WERI-Rb-1 (cell line): Measurements from ENCODE around the gene ACOT13.
"Not testable (repeated sequence)": the region's sequence is repeated elsewhere in the genome, so short reads cannot be mapped to it uniquely, and the experiment has no call there.

Experiments used
- DNase-seq: peaks from one replicate; pipeline ENCODE4 v3.0.0-alpha.2; 2020
- H3K27ac ChIP-seq: fragments of 250-450 bp; sonication (Bioruptor Pico); 2 replicates; pipeline ENCODE4 v1.5.1; 2020; ENCODE audit warnings: mild to moderate bottlenecking, moderate library complexity
- H3K27me3 ChIP-seq: fragments of 250-450 bp; sonication (Bioruptor Pico); 2 replicates; pipeline ENCODE4 v1.5.1; 2021; ENCODE audit warnings: mild to moderate bottlenecking, low read depth, moderate library complexity; ENCODE audit not compliant: insufficient read depth, severe bottlenecking
- H3K36me3 ChIP-seq: fragments of 250-450 bp; sonication (Bioruptor Pico); 2 replicates; pipeline ENCODE4 v1.5.1; 2020; ENCODE audit warnings: mild to moderate bottlenecking, moderate library complexity
- H3K4me3 ChIP-seq: 2 replicates; pipeline ENCODE4 v1.5.1; 2011; ENCODE audit warnings: low read depth, mild to moderate bottlenecking, control low read depth, low read length
- H3K9me3 ChIP-seq: fragments of 250-450 bp; sonication (Bioruptor Pico); 2 replicates; pipeline ENCODE4 v1.5.1; 2021; ENCODE audit warnings: mild to moderate bottlenecking, moderate library complexity; ENCODE audit not compliant: severe bottlenecking
- CTCF ChIP-seq: IDR thresholded peaks from 2 replicates; pipeline ENCODE4 v1.5.1; 2011; ENCODE audit warnings: low read depth, mild to moderate bottlenecking, control low read depth, inconsistent platforms, low read length

Gene ACOT13

DNA sequence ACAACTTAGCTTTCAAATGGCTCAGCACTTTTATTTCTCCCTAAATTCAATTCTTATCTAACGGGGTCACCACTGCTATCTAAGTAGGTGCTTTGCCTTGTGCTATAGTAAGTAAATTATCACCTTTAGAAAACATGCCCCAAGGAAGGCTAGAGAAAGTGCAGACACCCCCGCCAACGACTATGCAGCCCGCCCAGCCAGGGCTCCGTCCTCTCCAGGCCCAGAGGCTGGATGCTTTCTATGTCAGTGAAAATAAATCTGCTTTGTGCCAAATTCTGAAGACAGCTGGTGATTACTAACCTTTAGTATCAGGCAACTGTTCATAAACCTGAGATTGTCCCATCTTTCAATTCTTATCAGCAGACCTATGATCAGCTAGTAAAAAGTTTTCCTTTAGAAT is 35.2 kb upstream of the ACOT13 start:
- Histone ChIP-seq H3K27ac (no peak overlapping the region), H3K9me3 (peaks cover 3% of the 10 kb centered on the region), H3K27me3 (no peaks in the 10 kb centered on the region), H3K36me3 (no peaks in the 10 kb centered on the region), H3K4me3 (no peak overlapping the region)
- TF ChIP-seq CTCF: no peak
- no peak for DNase-seq

DNA sequence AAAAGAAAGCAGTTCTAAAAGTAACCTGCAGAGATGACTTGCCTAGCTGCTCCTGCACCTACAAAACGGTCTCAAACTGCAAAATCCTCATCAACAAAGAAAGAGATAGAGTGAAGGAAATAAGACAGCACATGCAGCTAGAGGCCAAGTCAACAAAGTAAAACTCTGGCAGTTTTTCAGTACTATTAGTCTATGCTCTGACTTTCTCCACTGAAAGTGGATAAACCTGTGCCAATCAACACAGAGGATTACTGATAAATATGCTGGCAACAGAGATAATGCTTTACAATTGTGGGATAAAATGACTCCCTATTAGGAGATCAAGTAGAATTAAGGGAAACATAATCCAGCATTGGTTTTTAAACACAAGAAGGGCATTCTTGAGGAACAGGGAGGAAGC is 34.3 kb upstream of the ACOT13 start:
- no peak for DNase-seq

GRCh38 chr6:24636681-24637080 is 30.2 kb upstream of the ACOT13 start:
- no peak for TF ChIP-seq CTCF
- Histone ChIP-seq H3K9me3 (peaks cover 3% of the 10 kb centered on the region), H3K27ac (no peak overlapping the region), H3K27me3 (no peaks in the 10 kb centered on the region), H3K4me3 (no peak overlapping the region), H3K36me3 (no peaks in the 10 kb centered on the region)
- DNase-seq: no peak

More for the DNA sequence above, 34.3 kb upstream of the ACOT13 start:
- Histone ChIP-seq H3K4me3 (no peak overlapping the region), H3K36me3 (no peaks in the 10 kb centered on the region), H3K27ac (no peak overlapping the region), H3K27me3 (no peaks in the 10 kb centered on the region), H3K9me3 (peaks cover 3% of the 10 kb centered on the region)
- no peak for TF ChIP-seq CTCF

DNA sequence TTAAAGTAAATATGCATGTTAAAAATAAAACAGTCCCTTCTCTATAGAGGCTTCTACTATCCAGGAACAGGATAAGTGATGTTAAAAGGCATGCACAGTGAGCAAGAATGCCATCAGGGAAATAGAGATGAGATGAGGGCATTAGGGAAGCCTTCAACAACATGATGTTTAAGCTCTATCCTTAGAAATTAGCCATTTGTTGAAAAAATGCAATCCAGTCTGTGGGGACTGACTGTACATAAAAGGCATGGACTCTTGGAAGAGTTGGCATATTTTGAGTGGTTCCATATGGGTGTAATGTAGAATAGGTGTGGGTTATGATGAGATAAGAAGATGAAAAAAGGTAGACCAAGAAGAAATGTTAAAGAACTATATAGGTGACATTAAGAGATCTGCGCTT is 26.7 kb upstream of the ACOT13 start:
- no peak overlapping the region for H3K4me3 ChIP-seq
- H3K9me3 ChIP-seq: peaks cover 3% of the 10 kb centered on the region
- no peak for DNase-seq
- H3K27ac ChIP-seq: no peak overlapping the region
- no peaks in the 10 kb centered on the region for H3K36me3 ChIP-seq
- no peak for TF ChIP-seq CTCF
- no peaks in the 10 kb centered on the region for H3K27me3 ChIP-seq

- not testable (repeated sequence) for H3K4me3 ChIP-seq, H3K36me3 ChIP-seq, DNase-seq, H3K27me3 ChIP-seq, H3K9me3 ChIP-seq, H3K27ac ChIP-seq
These were observed 26.2 kb upstream of the ACOT13 start for GRCh38 chr6:24640631-24641030.

DNA sequence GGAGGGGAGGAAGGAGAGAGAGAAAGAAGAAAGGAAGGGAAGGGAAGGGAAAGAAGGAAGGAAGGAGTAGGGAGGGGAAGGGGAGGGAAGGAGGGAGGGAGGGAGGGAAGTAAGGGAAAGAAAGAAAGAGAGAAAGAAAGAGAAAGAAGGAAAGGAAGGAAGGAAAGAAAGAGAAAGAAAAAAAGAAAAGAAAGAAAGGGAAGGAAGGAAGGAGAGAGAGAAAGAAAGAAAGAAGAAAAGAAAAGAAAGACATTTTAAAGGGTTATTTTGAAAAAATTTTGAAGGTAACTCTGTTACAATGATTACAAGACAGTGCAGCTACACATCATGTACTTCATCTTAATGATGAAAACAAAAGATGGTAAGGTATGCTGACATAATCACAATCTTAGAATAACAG is 24.8 kb upstream of the ACOT13 start:
- Histone ChIP-seq H3K27ac (no peak overlapping the region), H3K36me3 (no peaks in the 10 kb centered on the region), H3K4me3 (no peak overlapping the region), H3K27me3 (no peaks in the 10 kb centered on the region), H3K9me3 (no peaks in the 10 kb centered on the region)
- no peak for DNase-seq
- no peak for TF ChIP-seq CTCF

GRCh38 chr6:24643920-24644319 is 23.0 kb upstream of the ACOT13 start:
- TF ChIP-seq CTCF: no peak
- no peak for DNase-seq
- Histone ChIP-seq H3K27me3 (no peaks in the 10 kb centered on the region), H3K4me3 (no peak overlapping the region), H3K36me3 (no peaks in the 10 kb centered on the region), H3K27ac (no peak overlapping the region), H3K9me3 (no peaks in the 10 kb centered on the region)
